GF-D8 (cell line): Measurements from ENCODE around the gene GATA5.
"Not testable (repeated sequence)": the region's sequence is repeated elsewhere in the genome, so short reads cannot be mapped to it uniquely, and the experiment has no call there.

Experiments
- DNase-seq: peaks from one replicate; lab custom pipeline; 2025; lab: John Stamatoyannopoulos, UW

The GATA5 gene

DNA sequence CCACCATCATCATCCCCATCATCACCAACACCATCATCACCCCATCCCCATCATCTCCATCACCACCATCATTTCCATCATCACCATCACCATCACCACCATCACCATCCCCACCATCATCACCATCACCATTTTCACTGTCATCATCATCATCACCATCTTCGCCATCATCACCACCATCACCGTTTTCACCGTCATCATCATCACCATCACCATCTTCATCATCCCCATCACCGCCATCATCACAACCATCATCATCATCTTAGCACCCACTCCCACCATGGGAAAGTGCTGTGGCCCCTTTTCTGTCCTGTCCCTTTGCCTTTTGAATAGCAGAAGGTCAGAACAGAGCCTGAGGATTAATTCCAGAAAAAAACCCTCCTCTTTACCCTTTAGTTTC, 28.5 kb upstream of the GATA5 start:
- DNase-seq: no peak

GRCh38 chr20:62503401-62504178, 27.8 kb upstream of the GATA5 start:
- DNase-seq: no peak

DNA sequence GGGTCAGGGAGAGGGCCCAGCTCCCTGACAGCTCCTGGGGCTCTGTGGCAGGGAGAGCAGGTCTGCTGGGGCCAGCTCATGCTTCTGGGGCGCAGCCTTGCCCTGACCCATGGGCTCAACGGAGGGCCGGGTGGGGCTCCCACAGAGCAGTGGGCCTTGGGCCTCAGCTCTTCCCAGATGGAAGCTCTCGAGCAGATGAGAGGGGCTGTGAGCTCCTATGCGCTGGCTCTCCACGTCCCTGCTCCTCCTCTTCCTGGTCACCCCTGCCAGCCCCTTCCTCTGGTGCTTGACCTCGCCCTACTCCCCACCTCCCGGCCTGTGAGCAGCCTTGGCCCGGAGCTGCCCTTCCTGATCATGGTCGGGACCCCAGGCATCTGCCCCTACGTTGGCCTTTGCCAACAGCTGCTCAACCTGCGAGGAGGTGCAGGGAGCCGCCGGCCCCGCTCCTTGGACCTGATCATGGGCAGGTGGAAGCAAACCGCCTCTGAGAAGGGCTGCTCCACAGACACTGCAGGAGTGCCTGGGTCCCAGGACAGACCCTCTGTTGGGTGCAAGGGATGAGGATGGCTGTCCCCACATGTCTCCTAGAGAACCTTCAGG, 26.8 kb upstream of the GATA5 start:
- DNase-seq: no peak

DNA sequence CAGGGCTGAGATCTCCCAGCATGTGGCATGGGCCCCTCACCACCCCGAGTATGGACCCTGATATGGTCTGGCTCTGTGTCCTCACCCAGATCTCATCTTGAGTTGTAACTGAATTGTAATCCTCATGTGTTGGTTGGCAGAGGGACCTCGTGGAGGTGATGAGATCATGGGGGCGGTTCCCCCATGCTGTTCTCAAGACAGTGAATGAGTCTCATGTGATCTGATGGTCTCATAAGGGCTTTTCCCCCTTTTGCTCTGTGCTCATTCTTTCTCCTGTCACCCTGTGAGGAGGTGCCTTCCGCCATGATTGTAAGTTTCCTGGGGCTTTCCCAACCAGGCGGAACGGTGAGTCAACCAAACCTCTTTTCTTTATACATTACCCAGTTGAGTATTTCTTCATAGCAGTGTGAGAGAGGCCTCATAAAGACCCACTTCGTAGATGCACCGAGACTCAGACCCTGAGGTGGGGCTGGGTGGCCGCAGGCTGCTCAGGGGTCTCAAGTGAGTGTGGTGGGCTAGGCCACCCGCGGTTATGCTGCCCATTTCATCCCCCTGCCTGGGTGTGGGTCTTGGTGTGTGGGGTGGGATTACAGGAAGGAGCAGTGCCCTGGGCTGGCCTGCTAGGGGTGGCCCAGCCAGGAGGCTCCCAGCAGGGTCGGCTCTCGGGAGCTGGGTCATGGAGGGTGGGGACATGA, 26.2 kb upstream of the GATA5 start:
- DNase-seq: peak; percentile 10

GRCh38 chr20:62500237-62500864, 24.6 kb upstream of the GATA5 start:
- no peak for DNase-seq

GRCh38 chr20:62499758-62500236, 24.0 kb upstream of the GATA5 start:
- no peak for DNase-seq

DNA sequence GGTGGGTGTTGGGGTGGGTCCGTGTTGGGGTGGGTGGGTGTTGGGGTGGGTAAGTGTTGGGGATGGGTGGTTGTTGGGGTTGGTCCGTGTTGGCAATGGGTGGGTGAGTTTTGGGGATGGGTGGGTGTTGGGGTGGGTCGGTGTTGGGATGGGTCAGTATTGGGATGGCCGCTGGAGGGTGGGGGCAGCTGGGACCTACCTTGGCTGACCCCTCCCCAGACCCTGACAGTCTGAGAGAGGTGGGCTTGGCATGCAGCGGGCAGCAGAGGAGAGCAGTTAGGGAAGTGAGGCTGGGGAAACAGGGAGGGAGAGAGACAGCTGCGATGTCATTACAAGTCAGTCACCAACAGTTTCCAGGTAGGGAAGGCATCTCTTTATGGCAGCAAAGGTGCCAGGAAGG, 23.1 kb upstream of the GATA5 start:
- no peak for DNase-seq

- no peak for DNase-seq
These were observed 20.9 kb upstream of the GATA5 start for GRCh38 chr20:62496568-62497218.

DNA sequence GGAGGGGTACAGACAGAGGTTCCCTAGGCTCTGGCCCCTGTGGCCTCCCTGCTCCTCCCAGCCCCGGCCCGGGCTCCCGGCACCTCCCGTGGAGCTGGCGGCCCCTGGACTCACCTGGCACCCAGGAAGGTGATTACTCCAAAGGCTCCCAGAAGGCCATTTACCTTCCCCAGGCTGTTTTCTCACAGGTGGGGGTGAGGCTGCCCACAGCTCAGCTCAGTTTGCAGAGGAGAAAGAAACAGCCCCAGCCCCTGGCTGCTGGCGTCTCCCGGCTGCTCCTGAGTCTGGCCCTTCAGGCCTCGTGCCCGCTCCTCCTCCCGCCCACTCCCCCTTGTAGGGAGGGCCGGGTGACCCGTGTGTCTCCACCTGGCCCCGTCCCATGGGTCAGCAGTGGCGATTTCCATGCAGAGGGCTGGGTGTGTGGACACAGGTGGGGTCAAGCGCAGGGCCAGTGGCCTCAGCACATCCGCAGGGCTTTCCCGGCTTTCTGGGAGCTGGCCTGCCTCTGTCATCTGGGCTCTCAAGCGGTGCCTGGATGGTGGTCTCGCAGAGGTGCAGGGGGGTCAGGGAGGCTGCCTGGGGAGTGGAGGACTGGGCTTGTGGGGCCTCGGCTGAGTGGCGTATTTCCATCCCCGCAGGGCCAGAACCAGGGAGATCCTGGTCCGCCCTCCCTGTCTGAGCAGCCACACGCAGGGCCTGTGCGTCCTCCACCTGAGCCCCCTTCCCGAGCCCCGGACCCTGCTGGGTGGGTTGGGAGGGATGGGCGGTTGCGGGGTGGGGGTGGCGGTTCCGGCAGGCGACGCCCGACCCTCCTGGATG, 20.2 kb upstream of the GATA5 start:
- DNase-seq: no peak

DNA sequence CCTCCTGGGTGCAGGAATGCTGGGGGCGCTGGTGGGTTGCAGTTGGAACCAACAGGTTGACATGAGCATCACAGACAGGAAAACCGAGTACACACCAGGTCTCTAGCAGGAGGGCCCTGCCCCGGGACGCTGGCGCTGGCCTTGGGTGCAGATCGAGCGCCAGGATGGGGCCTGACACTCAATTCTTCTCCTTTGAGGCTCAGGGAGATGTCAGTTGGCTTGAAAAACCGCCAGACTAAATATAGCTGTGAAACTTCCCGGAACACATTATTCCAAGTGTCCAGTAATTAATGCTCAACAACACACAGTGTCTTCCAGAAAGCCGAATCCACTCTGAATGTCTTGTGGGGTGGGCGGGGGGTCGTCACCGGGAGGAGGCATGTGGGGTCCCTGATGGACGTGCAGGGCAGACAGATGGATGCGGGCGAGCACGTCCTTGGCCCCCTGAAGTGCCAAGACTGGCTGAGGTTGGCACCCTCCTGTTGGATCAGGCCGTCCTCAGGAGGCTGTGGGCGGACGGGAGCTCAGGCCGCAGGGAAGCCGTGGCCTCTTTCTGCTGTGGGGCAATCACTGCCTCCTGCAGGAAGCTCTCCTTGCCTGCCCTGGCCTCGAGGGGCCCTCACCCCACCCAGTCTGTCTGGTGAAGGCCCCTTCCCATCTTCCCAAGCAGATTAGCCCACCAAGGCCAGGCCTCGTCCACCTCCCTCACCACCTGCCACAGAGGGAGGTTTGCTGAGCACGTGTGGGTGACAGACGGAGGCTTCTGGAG, 19.4 kb upstream of the GATA5 start:
- no peak for DNase-seq

DNA sequence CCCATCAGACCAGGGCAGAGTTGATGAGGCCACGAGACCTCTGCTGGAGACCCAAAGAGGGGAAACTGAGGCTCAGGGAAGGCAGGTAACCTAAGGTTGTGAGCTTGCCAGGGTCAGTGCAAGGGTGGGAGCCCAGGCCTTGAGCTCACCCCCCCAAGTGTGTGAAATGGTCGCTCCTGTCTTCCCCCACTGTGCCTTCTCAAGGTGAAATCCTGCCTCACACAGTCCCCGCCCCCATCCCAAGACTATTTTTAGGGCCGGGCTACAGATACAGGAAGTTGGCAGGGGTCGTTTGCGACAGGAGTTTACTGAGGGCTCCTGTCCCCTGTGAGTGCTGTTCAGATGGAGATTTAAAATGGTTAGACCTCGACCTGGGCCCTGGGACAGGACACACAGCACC, 18.7 kb upstream of the GATA5 start:
- DNase-seq: no peak

DNA sequence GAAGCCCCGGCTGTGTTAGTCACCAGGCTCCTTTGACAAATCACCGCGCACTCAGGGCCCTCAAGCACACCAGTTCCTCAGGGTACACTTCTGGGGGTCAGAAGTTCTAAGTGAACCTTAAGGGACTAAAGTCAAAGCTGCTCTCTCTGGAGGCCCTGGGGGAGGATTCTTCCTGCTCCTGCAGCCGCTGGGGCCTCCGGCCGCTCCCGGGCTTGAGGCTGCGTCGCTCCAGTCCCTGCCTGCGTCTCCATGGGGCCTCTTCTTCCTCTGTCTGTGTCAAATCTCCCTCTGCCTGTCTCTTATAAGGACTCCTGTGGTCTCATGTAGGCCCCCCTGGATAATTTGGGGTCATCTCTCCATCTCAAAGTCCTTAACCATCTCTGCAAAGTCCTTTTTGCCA, 18.1 kb upstream of the GATA5 start:
- no peak for DNase-seq

GRCh38 chr20:62493253-62493885, 17.6 kb upstream of the GATA5 start:
- no peak for DNase-seq

DNA sequence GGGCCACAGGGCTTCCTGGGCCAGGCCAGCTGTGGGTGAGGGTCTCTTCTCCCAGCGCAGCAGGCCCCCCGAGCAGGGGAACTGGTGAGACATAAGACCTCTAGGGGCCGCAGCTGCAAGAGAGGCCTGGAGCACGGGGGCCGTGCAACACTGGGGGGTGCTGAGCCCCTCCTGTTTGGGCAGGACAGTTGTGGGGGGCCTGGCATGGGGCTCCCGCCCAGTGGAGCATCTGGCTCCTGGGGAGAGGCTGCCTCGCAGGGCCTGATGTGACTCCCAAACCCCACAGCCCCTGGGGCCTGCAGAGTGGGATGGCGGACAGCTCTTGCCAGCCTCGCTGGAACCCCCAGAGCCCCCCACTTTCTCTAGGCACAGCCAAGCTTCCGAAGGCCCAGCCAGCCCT, 16.9 kb upstream of the GATA5 start:
- DNase-seq: no peak

DNA sequence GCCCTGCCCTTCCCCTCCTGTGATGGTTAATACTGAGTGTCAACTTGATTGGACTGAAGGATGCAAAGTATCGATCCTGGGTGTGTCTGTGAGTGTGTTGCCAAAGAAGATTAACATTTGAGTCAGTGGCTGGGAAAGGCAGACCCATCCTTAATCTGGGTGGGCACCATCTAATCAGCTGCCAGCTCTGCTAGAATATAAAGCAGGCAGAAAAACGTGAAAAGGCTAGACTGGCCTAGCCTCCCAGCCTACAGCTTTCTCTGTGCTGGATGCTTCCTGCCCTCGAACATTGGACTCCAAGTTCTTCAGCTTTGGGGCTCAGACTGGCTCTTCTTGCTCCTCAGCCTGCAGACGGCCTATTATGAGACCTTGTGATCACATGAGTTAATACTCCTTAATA, 15.0 kb upstream of the GATA5 start:
- DNase-seq: not testable (repeated sequence)

DNA sequence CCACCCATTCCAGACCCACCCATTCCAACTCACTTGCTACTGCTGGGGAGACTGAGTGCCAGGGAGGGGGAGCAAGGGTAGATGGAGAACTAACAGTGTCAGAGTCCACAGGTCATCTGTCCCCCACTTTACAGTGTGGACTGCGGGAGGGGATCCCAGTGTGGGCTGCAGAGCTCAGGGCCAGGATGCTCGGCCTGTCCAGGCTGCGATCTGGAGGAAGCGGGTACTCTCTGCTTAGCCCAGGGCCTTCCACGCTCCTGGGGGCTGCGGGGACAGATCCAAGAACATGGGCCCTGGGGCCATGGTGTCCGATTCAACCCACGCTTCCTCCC, 14.1 kb upstream of the GATA5 start:
- DNase-seq: no peak

DNA sequence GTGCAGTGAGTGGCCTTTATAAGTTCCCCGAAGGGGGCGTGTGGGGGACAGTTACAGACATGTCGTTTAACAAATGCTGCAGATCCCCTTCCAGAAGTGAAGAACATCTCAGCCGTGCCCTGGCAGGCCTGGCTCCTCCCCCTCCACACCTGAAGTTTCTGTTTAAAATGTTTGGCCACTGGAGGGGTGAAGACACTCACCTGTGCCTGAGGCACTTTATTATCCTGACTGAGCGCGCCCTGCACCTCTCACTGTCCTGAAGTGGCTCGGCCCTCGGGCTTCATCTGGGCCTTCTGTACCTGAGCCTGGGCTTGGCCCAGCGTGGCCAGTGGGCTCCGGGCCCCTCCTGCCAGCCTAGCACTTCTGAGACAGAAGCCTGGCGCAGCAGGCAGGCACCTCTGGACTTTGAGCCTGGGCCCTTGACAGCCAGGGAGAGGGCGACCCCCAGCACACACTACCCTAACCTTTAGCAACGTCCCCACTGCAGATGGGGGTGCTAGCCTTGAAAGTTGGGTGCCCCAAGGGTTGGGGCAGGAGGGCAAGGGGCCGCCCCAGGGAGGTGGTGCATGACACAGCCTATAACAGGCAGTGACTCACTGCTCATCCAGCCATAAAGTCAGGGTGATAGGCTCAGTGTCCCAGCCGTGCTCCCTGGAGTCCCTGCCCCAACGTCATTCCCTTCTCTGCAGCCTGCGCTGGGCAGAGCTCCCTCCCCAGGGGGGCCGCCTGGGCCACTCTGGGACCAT, 13.6 kb upstream of the GATA5 start:
- DNase-seq: no peak

DNA sequence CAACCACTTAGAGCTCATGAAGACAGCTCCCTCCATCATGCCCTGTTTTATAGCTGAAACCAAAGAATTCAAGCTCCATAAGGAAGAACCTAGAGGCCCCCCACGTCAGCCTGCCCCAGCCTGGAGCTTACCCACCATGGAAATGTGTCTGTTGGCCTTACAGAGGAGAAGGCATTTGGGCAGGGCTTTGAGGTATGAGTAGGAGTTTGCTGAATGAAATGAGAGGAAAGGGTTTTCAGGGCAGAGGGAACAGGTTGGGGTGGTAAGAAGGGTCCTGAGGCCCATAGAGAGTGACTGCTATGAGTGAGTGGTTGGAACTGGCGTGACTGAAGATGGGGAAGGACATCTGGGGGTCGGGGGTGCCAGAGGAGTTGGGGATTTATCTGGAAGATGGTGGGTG, 12.7 kb upstream of the GATA5 start:
- DNase-seq: no peak

DNA sequence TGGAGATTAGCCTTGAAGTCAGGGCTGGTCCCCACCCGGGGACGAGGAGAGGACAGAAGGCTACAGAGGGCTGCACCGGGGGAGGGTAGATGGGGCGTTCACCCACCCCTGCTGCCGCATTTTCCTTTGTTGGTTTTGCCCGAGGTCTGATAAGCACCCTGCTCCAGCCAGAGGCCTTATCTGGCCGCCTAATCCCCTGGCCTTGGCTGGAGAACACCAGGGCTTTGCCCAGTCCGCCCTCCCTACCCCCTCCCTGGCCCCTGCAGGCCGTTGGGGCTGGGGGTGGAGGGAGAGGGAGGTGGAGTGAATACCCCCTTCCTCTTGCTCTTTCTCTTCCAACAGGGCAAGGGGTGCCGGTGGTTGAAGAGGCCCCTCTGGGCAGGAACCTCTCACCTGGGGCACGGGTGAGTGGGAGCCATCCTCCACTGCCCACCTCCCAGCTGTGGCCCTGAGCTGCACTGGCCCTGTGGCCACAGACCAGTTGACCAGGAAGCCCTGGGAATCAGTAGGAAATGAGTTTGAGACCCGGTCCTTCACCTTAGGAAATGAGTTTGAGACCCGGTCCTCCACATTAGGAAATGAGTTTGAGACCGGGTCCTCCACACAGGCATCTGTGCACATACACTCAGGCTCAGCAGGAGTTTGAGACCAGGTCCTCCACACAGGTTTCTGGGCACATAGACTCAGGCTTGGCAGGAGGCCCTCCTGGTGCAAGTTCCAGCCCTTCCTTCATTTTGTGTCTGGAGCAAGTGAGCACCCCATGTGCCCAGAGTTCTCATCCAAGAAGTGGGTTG, 12.0 kb upstream of the GATA5 start:
- no peak for DNase-seq
